Anterior cingulate cortex (tissue), 58 donors: ENCODE measurements around the gene FAM76A.
"Not testable (repeated sequence)": the region's sequence is repeated elsewhere in the genome, so short reads cannot be mapped to it uniquely, and the experiment has no call there.

Source experiments
- DNase-seq, 58 donors: peaks; one replicate each; lab custom pipeline; 2025; lab: John Stamatoyannopoulos, UW

FAM76A gene

DNA sequence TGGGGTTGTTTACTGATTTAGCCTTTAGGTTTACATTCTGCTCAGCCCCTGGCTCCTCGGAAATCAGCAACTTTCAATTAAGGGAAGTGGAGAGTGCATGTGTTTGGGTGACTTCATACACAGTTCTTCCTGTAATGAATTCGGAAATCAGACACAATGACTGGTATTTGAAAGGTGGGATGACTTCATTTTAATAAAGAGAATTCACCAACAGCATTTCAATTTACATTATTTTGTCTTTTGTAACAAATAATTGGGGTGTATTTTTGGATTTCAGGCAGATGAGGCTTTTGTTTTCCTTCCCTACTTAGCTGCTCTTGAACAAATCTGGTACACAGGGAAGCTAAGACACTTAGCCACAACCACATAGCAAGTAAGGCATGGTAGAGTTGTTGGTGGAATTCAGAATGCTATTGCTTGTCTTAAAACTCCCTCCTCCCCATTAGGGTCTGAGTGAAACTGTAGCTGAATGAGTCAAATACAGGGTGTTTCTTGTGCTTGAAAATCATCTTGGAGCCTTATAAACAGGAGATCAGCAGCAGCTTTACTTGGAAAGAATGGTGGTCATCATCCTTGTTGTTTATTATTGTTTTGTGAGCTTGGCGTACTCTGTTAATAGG, 48.2 kb downstream of the FAM76A start:
- no peak for DNase-seq

DNA sequence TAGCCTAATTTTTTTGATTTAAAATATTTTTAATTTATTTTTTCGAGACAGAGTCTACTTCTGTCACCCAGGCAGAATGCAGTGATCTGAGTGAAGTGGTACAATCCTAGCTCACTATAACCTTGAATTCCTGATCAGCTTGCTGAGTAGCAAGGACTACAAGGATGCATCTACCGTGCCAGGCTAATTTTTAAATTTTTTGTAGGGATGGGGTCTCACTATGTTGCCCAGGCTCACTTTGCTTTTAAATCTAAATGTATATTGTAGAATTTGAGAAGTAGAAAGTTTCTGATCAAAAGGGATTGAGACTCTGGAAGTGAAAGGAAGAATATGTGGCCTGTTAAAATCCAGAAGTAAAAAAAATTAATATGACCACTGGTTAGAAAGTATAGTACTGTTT, 48.9 kb downstream of the FAM76A start:
- no peak for DNase-seq

DNA sequence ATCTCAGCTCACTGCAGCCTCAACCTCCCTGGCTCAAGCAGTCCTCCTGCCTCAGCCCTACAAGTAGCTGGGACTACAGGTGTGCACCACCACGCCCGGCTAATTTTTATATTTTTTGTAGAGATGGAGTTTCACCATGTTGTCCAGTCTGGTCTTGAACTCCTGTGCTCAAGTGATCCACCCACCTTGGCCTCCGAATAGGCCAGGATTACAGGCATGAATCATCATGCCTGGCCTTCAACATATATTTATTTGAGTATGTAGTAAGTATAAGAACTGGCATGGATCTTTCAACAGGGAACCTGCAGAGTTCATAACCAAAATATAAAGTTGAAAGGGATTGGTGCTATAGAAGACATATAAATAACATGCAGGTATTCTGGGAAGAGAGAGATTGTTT, 49.6 kb downstream of the FAM76A start:
- not testable (repeated sequence) for DNase-seq

DNA sequence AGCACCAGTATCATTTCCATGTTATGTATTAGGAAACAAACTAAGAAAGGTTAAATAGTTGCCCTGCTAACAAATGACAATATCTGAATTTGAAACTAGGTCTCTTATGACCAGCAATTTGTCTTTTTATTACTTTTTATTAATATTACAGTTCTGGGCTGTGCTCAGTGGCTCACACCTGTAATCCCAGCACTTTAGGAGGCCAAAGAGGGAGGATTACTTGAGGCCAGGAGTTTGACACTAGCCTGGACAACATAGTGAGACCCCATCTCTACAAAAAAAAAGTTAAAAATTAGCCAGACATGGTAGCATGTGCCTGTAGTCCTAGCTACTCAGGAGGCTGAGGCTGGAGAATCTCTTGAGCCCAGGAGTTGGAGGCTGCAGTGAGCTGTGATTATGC, 50.5 kb downstream of the FAM76A start:
- DNase-seq = not testable (repeated sequence)

DNA sequence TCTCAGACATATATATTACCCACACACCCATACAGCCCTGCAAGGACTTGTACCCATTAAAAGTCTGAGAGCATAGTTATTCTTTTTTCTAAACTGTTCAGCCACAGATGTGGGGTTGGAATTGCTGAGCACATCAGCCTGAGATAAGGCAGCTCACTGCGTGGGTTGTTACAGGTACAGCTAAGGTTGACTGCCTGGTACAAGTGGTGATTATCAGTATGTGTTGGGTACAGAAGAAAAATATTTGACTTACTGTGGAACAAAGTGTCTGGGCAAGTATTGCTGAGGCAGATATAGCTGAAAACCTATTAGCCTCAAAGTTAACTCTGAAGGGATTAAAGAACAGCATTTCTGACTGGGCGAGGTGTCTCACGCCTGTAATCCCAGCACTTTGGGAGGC, 52.3 kb downstream of the FAM76A start:
- DNase-seq = no peak

DNA sequence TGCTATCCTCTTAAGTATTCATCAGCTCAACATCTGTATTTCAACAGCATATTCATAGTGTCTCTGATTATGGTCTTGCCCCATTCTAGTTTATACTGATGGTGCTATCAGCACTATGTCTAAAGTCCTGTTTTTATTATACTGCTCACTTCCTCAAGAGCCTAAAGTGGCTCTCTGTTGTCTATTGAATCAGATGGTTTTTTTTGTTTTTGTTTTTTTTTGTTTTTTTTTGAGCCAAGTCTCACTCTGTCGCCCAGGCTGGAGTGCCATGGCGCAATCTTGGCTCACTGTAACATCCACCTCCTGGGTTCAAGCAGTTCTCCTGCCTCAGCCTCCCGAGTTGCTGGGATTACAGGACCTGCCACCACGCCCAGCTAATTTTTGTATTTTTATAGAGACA, 53.4 kb downstream of the FAM76A start:
- no peak for DNase-seq

DNA sequence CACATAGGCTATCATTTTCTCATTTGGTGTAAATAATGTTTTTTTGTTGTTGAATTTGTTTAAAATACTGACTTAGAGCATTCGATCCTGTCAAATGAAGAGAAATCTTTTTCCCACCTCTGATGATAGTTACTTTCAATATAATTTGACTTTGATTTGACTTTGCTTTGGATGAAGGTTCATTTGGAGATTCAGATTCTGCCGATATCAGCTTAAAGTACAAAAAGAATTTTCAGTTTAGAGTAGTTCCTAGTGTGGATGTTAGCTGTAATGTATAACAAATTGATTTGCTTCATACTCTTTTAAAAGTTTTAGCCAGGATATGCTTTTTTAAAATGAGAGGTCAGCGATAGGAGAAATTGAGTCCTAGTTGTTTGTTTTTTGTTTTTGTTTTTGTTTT, 57.2 kb downstream of the FAM76A start:
- no peak for DNase-seq

DNA sequence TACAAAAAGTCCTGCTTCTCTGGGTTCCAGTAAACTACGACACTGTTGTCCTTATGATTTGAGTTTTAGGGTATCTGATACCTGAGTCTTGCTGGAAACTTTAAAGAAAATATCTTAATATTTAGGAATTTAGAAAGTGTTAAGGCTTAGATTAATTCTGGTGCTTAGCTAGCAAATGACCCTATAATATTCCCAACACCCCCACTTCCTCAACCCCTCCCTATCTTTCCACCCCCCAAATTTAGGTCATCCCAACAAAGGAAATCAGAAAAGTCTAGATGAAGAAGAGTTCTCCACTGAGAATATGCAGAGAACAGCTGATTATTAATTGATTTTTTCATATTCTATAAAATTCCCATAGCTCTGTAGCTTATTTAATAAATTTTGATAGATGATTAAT, 58.9 kb downstream of the FAM76A start:
- no peak for DNase-seq

DNA sequence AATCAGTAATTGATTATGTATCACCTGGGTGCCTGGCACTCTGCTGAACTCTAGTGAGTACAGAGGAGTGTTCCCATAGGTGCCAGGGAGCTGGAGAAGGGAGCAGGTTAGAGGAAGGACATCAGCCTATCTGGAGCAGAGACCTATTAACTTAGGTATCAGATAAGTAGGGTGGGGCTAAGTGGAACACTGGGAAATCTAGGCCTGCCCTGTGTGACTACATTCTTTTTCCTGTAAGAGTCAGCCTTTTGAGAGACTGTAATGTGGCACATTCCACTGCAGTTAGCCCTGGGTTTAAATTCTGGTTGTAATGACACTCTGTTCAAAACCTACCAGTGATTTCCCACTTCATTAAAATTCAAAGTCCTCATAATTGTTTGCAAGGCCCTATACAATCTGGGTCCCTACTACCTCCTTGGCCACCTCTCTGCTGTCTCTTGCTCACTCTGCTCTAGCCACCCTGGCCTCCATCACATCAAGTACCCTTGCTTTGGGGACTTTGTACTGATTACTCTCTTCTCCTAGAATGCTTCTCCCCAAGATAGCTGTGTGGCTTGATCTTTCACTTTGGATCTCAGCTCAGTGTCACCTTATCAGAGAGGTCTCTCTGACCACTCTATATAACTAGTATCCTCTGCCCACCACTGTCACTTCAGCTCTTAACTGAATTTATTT, 60.2 kb downstream of the FAM76A start:
- DNase-seq = no peak

DNA sequence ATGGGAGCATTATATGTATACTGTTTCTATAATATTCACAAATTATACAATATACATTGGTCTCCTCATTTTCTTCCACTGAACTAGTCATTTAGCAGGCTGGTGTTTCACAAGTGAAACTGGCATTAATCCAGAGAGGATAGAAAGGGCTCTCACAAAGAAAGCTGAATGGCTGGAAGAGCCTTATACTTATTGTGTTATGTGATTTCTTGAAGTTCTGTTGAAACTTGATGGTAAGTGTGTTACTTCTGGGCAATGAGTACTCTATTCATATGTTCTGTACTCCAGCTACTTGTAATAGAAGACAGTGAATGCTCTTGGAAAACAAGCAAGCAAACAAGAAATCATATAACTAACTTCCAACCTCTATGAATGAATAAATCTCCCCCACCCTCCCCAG, 62.1 kb downstream of the FAM76A start:
- DNase-seq = no peak

DNA sequence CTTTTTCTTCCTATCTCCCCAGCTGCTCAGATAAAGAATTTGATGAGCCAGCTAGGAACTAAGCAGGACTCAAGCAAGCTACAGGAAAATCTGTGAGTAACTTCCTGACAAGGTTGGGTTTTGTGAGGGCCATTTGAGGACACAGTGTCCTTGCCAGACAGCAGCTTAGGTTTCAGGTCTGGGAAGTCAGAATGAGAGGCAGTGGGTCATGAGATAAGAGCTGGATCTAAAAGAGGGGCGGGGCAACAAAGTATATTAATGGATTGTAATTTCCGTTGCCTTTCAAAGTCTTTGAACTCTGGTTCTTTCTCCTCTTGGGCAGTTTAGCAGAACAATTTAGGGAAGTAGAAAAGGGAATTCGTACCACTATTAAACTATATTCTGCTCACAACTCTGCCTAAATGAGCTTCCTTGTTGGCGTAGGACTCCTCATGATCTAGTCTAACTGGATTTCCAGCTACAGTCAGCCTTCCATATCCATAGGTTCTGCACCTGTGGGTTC, 63.8 kb downstream of the FAM76A start:
- DNase-seq = no peak

DNA sequence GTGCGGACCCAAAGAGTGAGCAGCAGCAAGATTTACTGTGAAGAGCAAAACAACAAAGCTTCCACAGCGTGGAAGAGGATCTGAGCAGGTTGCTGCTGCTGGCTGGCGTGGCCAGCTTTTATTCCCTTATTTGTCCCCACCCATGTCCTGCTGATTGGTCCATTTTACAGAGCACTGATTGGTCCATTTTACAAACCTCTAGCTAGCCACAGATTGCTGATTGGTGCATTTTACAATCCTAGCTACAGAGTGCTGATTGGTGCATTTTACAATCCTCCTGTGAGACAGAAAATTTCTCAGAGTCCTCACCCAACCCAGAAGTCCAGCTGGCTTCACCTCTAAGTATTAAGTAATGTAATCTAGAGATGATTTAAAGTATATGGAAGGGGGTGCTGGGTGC, 64.5 kb downstream of the FAM76A start:
- not testable (repeated sequence) for DNase-seq

DNA sequence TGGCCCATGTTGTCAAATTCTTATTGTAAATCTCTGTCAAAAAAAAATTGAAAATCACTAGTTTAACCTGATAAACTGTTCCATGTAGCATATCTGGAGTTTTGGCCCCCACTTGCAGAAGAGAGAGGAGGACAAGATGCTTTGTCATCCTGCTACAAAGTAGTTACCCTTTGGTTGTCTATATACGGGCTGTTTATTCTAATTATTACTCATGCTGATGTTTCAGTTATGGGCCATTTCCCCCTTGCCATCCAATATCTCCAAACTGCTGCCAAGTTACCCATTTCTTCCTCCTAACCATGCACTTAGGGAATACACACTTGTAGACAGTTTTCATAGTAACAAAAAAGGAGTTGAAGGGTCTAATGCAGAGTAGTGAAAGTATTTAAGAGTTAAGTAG, 69.8 kb downstream of the FAM76A start:
- no peak for DNase-seq

DNA sequence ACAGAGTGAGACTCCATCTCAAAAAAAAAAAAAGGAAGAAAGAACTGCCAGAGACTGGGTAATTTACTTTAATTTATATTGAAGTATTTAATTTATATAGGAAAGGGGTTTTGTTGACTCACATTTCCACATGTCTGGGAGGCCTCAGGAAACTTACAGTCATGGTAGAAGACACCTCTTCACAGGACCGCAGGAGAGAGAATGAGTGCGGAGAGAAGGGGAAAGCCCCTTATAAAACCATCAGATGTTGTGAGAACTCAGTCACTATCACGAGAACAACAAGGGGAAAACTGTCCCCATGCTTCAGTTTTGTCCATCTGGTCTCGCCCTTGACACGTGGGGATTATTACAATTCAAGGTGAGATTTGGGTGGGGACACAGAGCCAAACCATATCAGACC, 79.0 kb downstream of the FAM76A start:
- DNase-seq = no peak

DNA sequence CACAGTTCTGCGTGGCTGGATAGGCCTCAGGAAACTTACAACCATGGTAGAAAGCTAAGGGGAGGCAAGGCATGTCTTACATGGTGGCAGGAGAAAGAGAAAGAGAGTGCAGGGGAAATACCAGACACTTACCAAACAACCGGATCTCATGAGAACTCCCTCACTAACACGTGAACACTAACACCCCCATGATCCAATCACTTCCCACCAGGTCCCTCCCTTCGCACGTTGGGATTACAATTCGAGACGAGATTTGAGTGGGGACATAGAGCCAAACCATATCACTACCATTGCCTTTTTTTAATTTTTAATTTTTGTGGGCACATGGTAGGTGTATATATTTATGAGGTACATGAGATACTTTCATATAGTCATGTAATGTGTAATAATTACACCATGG, 81.0 kb downstream of the FAM76A start:
- no peak for DNase-seq

DNA sequence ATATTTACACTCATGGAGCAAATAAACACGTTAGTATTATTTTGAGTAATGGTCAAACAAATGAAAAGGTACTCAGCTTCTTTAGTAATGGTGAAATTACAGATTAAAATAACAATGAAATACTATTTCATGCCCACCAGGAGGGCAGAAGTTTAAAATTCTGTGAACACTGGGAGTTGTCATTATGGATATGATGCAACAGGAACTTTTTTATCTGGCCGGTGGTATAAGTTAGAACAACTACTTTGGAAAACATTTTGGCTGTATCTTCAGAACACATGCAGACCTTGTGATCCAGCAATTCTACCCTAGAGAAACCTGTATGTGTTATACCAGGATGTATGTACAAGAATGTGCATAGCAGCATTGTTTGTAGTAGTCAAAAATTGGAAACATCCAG, 81.6 kb downstream of the FAM76A start:
- no peak for DNase-seq

DNA sequence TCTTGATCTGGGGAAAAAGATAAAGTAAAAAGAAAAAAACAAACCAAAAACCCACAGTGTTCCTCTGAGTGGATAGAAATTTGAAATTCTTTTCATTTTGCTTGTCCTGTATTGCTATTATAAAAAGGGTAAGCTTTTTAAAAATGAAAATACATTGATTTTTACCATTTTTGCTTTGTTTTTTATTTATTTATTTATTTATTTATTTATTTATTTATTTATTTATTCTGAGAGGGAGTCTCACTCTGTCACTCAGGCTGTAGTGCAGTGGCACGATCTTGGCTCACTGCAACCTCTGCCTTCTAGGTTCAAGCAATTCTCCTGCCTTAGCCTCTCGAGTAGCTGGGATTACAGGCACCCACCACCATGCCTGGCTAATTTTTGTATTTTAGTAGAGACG, 82.4 kb downstream of the FAM76A start:
- not testable (repeated sequence) for DNase-seq

DNA sequence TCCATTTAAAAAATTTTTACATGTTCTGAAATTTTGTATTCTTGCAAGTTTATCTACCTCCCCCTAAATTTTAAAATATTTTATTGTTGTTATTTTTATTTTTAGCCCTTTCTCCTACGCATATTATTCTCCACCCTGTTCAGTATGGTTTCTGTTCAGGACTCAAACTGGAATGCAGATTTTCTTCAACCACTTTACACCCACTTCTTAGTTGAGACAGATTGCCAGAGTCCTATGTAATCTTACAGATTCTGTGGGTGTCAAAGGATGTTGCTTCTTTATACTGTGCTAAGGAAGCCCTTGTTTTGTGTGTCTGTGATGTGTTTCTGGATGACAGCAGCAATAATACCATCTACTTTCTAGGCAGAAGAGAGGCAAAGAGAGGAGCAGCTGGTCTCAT, 84.1 kb downstream of the FAM76A start:
- peak in 1 of 58 donors; percentile 22 for DNase-seq

DNA sequence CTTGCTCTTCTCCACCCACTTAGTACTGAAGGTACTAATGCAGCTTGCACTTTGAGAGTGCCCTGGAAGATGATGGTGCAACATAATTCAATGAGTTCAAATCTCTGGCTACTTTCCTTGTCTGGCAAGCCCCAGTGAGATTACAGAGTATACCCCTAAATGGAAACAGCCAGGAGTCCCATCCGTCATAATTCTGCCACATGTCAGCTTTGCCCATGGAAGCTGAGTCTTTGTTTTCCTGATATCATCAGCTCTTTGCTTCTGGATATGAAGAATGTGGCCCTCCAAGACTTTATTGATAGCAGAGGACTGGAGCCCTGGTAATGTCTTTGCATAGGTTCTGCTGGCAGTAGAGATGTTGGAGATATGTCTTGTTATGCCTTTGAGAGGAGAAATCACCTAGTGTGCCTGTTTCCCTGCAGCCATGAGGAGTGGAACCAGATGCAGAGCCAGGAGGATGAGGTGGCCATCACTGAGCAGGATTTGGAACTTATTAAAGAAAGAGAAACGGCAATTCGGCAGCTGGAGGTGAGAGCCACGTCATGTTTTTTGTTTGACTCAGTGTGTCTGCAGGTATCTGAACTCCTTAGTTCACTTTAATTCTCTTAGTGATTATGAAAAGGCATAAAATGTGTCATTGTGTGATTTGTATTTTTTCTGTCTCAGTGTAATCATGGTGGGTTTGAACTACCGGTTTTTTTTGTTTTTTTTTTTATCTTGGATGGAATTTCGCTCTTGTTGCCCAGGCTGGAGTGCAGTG, 86.2 kb downstream of the FAM76A start:
- DNase-seq = no peak
